Epithelial cell of prostate (primary cell): ENCODE measurements around the gene FASTK.

Experiments
- DNase-seq: peaks from one replicate; pipeline ENCODE4 v3.0.0-alpha.2; 2011; ENCODE audit warnings: low read depth, low spot score
- H3K27ac ChIP-seq: fragments of 450-650 bp; 2 replicates; pipeline ENCODE4 v1.5.1; 2017; ENCODE audit warnings: mild to moderate bottlenecking

Gene FASTK

GRCh38 chr7:151101621-151102396 is 21.2 kb upstream of the FASTK start:
- DNase-seq = no peak
- no peak overlapping the region for H3K27ac ChIP-seq

- H3K27ac ChIP-seq = no peak overlapping the region
- DNase-seq = no peak
These were observed 20.3 kb upstream of the FASTK start for GRCh38 chr7:151100921-151101320.

GRCh38 chr7:151099486-151100211 is 19.0 kb upstream of the FASTK start:
- no peak overlapping the region for H3K27ac ChIP-seq
- DNase-seq = no peak

- DNase-seq = no peak
- no peak overlapping the region for H3K27ac ChIP-seq
These were observed 15.3 kb upstream of the FASTK start for GRCh38 chr7:151095828-151096475.

GRCh38 chr7:151095123-151095797 is 14.7 kb upstream of the FASTK start:
- no peak overlapping the region for H3K27ac ChIP-seq
- DNase-seq = no peak

- DNase-seq = no peak
- H3K27ac ChIP-seq = no peak overlapping the region
These were observed 14.1 kb upstream of the FASTK start for GRCh38 chr7:151094675-151095074.

- H3K27ac ChIP-seq = no peak overlapping the region
- DNase-seq = no peak
These were observed 13.1 kb upstream of the FASTK start for GRCh38 chr7:151093748-151094147.

GRCh38 chr7:151091988-151092387 is 11.4 kb upstream of the FASTK start:
- H3K27ac ChIP-seq = no peak overlapping the region
- no peak for DNase-seq

- no peak for DNase-seq
- H3K27ac ChIP-seq = no peak overlapping the region
These were observed 10.8 kb upstream of the FASTK start for GRCh38 chr7:151091431-151091830.

- DNase-seq = no peak
- no peak overlapping the region for H3K27ac ChIP-seq
These were observed 10.4 kb upstream of the FASTK start for GRCh38 chr7:151091003-151091402.

- no peak for DNase-seq
- H3K27ac ChIP-seq = peak overlapping the region; percentile 80
These were observed 9.5 kb upstream of the FASTK start for GRCh38 chr7:151089893-151090730.

GRCh38 chr7:151088856-151089699 is 8.5 kb upstream of the FASTK start:
- DNase-seq = no peak
- H3K27ac ChIP-seq = peak overlapping the region; percentile 80

GRCh38 chr7:151088019-151088855 is 7.6 kb upstream of the FASTK start:
- peak overlapping the region; percentile 80 for H3K27ac ChIP-seq
- no peak for DNase-seq

- H3K27ac ChIP-seq = peak overlapping the region; percentile 80
- DNase-seq = no peak
These were observed 6.8 kb upstream of the FASTK start for GRCh38 chr7:151087245-151088018.

- peak overlapping the region; percentile 80 for H3K27ac ChIP-seq
- no peak for DNase-seq
These were observed 6.2 kb upstream of the FASTK start for GRCh38 chr7:151086802-151087244.

GRCh38 chr7:151085691-151086620 is 5.3 kb upstream of the FASTK start, which contains the start of gene AGAP3:
Gene AGAP3 (plus strand): TSS chr7:151086475. CDS start chr7:151086742, 267 bp downstream.
- H3K27ac ChIP-seq = peak within 1 kb of the TSS; percentile 80
- DNase-seq = no peak
